ENCODE measurements around the gene COL24A1.

Gene COL24A1

GRCh38 chr1:86000601-86001000, 156.0 kb downstream of the COL24A1 start:
- WGBS (ENCODE audit: extremely low coverage, insufficient coverage, insufficient read length), result no CpG with 5 or more reads among the region's 1 CpG
- no peak overlapping the region for H3K18ac ChIP-seq (ENCODE audit: low read length)

GRCh38 chr1:85998105-85998855, 158.3 kb downstream of the COL24A1 start:
- no peaks in the 10 kb centered on the region for H3K36me3 ChIP-seq (ENCODE audit: control insufficient read depth in 1 of 2, insufficient read depth in 2 of 2, low read length in 2 of 2)
- H4K8ac ChIP-seq (ENCODE audit: low read depth, low read length), result no peak overlapping the region
- WGBS (ENCODE audit: extremely low coverage, insufficient coverage, insufficient read length), result no CpG with 5 or more reads among the region's 4 CpGs
- H3K23ac ChIP-seq (ENCODE audit: low read length), result no peak overlapping the region
- no peak overlapping the region for H2BK5ac ChIP-seq (ENCODE audit: low read depth, low read length, poor library complexity)
- H2BK120ac ChIP-seq (ENCODE audit: insufficient read depth, low read length, poor library complexity), result no peak overlapping the region
- no peak overlapping the region for H3K4me3 ChIP-seq (ENCODE audit: low read depth, low read length)
- H2AK5ac ChIP-seq (ENCODE audit: low read length), result no peak overlapping the region
- no peaks in the 10 kb centered on the region for H3K79me2 ChIP-seq (ENCODE audit: control insufficient read depth, insufficient read depth, low read length, poor library complexity)
- no peak overlapping the region for H3K14ac ChIP-seq (ENCODE audit: low read length)
- no peak overlapping the region for H3K4me2 ChIP-seq (ENCODE audit: low read length)
- no peak overlapping the region for H4K12ac ChIP-seq (ENCODE audit: low read depth, low read length)
- no peak overlapping the region for H3K4ac ChIP-seq (ENCODE audit: low read depth, low read length)
- no peak overlapping the region for H3K9ac ChIP-seq (ENCODE audit: low read length)
- H3K79me1 ChIP-seq (ENCODE audit: low read length), result no peaks in the 10 kb centered on the region
- H4K91ac ChIP-seq (ENCODE audit: low read depth, low read length), result no peak overlapping the region
- no peak overlapping the region for H2AFZ ChIP-seq (ENCODE audit: insufficient read depth, low read length, poor library complexity)
- H3K27ac ChIP-seq (ENCODE audit: low read depth, low read length), result no peak overlapping the region
- H3K9me3 ChIP-seq (ENCODE audit: insufficient read depth, low read depth, low read length), result no peaks in the 10 kb centered on the region
- H3K4me1 ChIP-seq (ENCODE audit: control insufficient read depth in 1 of 2, insufficient read depth in 2 of 2, low read length in 2 of 2), result no peaks in the 10 kb centered on the region
- H2BK12ac ChIP-seq (ENCODE audit: low read length), result no peak overlapping the region
- DNase-seq, result no peak
- H3K27me3 ChIP-seq (ENCODE audit: insufficient read depth, low read length), result no peaks in the 10 kb centered on the region
- H3K18ac ChIP-seq (ENCODE audit: low read length), result no peak overlapping the region

More at GRCh38 chr1:86000601-86001000, 156.0 kb downstream of the COL24A1 start:
- no peak overlapping the region for H3K23ac ChIP-seq (ENCODE audit: low read length)
- H2BK120ac ChIP-seq (ENCODE audit: insufficient read depth, low read length, poor library complexity), result no peak overlapping the region
- no peak overlapping the region for H4K8ac ChIP-seq (ENCODE audit: low read depth, low read length)
- no peak overlapping the region for H3K4me2 ChIP-seq (ENCODE audit: low read length)
- H2AFZ ChIP-seq (ENCODE audit: insufficient read depth, low read length, poor library complexity), result no peak overlapping the region
- no peak overlapping the region for H3K4me3 ChIP-seq (ENCODE audit: low read depth, low read length)
- H3K4me1 ChIP-seq (ENCODE audit: control insufficient read depth in 1 of 2, insufficient read depth in 2 of 2, low read length in 2 of 2), result no peaks in the 10 kb centered on the region
- H3K27me3 ChIP-seq (ENCODE audit: insufficient read depth, low read length), result no peaks in the 10 kb centered on the region
- no peaks in the 10 kb centered on the region for H3K79me2 ChIP-seq (ENCODE audit: control insufficient read depth, insufficient read depth, low read length, poor library complexity)
- H3K9me3 ChIP-seq (ENCODE audit: insufficient read depth, low read depth, low read length), result no peaks in the 10 kb centered on the region
- no peak overlapping the region for H2BK12ac ChIP-seq (ENCODE audit: low read length)
- H3K36me3 ChIP-seq (ENCODE audit: control insufficient read depth in 1 of 2, insufficient read depth in 2 of 2, low read length in 2 of 2), result no peaks in the 10 kb centered on the region
- no peak overlapping the region for H4K12ac ChIP-seq (ENCODE audit: low read depth, low read length)
- no peak overlapping the region for H3K9ac ChIP-seq (ENCODE audit: low read length)
- no peak overlapping the region for H2AK5ac ChIP-seq (ENCODE audit: low read length)
- H3K4ac ChIP-seq (ENCODE audit: low read depth, low read length), result no peak overlapping the region
- H2BK5ac ChIP-seq (ENCODE audit: low read depth, low read length, poor library complexity), result no peak overlapping the region
- DNase-seq, result no peak
- H4K91ac ChIP-seq (ENCODE audit: low read depth, low read length), result no peak overlapping the region
- no peak overlapping the region for H3K27ac ChIP-seq (ENCODE audit: low read depth, low read length)
- no peak overlapping the region for H3K14ac ChIP-seq (ENCODE audit: low read length)
- H3K79me1 ChIP-seq (ENCODE audit: low read length), result no peaks in the 10 kb centered on the region

- no peak overlapping the region for H4K91ac ChIP-seq (ENCODE audit: low read depth, low read length)
- WGBS (ENCODE audit: extremely low coverage, insufficient coverage, insufficient read length), result no CpG with 5 or more reads among the region's 2 CpGs
- no peaks in the 10 kb centered on the region for H3K36me3 ChIP-seq (ENCODE audit: control insufficient read depth in 1 of 2, insufficient read depth in 2 of 2, low read length in 2 of 2)
- DNase-seq, result no peak
- no peak overlapping the region for H4K8ac ChIP-seq (ENCODE audit: low read depth, low read length)
- no peak overlapping the region for H3K4ac ChIP-seq (ENCODE audit: low read depth, low read length)
- no peak overlapping the region for H3K18ac ChIP-seq (ENCODE audit: low read length)
- no peak overlapping the region for H3K14ac ChIP-seq (ENCODE audit: low read length)
- no peak overlapping the region for H2BK120ac ChIP-seq (ENCODE audit: insufficient read depth, low read length, poor library complexity)
- no peaks in the 10 kb centered on the region for H3K4me1 ChIP-seq (ENCODE audit: control insufficient read depth in 1 of 2, insufficient read depth in 2 of 2, low read length in 2 of 2)
- H2AK5ac ChIP-seq (ENCODE audit: low read length), result no peak overlapping the region
- H3K9ac ChIP-seq (ENCODE audit: low read length), result no peak overlapping the region
- H3K9me3 ChIP-seq (ENCODE audit: insufficient read depth, low read depth, low read length), result no peaks in the 10 kb centered on the region
- no peak overlapping the region for H4K12ac ChIP-seq (ENCODE audit: low read depth, low read length)
- no peak overlapping the region for H3K4me2 ChIP-seq (ENCODE audit: low read length)
- no peak overlapping the region for H3K27ac ChIP-seq (ENCODE audit: low read depth, low read length)
- H2AFZ ChIP-seq (ENCODE audit: insufficient read depth, low read length, poor library complexity), result no peak overlapping the region
- no peak overlapping the region for H3K4me3 ChIP-seq (ENCODE audit: low read depth, low read length)
- H3K27me3 ChIP-seq (ENCODE audit: insufficient read depth, low read length), result no peaks in the 10 kb centered on the region
- H2BK12ac ChIP-seq (ENCODE audit: low read length), result no peak overlapping the region
- no peaks in the 10 kb centered on the region for H3K79me2 ChIP-seq (ENCODE audit: control insufficient read depth, insufficient read depth, low read length, poor library complexity)
- no peak overlapping the region for H3K23ac ChIP-seq (ENCODE audit: low read length)
- H2BK5ac ChIP-seq (ENCODE audit: low read depth, low read length, poor library complexity), result no peak overlapping the region
- no peaks in the 10 kb centered on the region for H3K79me1 ChIP-seq (ENCODE audit: low read length)
These were observed 163.8 kb downstream of the COL24A1 start for GRCh38 chr1:85992791-85993190.

GRCh38 chr1:85991261-85991660, 165.3 kb downstream of the COL24A1 start:
- no peak overlapping the region for H3K9ac ChIP-seq (ENCODE audit: low read length)

More at GRCh38 chr1:85991261-85991660, 165.3 kb downstream of the COL24A1 start:
- Histone ChIP-seq H3K79me2 (ENCODE audit: control insufficient read depth, insufficient read depth, low read length, poor library complexity) (no peaks in the 10 kb centered on the region), H3K4me2 (ENCODE audit: low read length) (no peak overlapping the region), H3K36me3 (ENCODE audit: control insufficient read depth in 1 of 2, insufficient read depth in 2 of 2, low read length in 2 of 2) (no peaks in the 10 kb centered on the region), H4K91ac (ENCODE audit: low read depth, low read length) (no peak overlapping the region), H2BK120ac (ENCODE audit: insufficient read depth, low read length, poor library complexity) (no peak overlapping the region), H3K18ac (ENCODE audit: low read length) (no peak overlapping the region), H4K12ac (ENCODE audit: low read depth, low read length) (no peak overlapping the region), H3K27ac (ENCODE audit: low read depth, low read length) (no peak overlapping the region), H3K14ac (ENCODE audit: low read length) (no peak overlapping the region), H2BK12ac (ENCODE audit: low read length) (no peak overlapping the region), H3K9me3 (ENCODE audit: insufficient read depth, low read depth, low read length) (no peaks in the 10 kb centered on the region), H2AFZ (ENCODE audit: insufficient read depth, low read length, poor library complexity) (no peak overlapping the region), H3K4me3 (ENCODE audit: low read depth, low read length) (no peak overlapping the region), H2BK5ac (ENCODE audit: low read depth, low read length, poor library complexity) (no peak overlapping the region), H3K4ac (ENCODE audit: low read depth, low read length) (no peak overlapping the region), H3K27me3 (ENCODE audit: insufficient read depth, low read length) (no peaks in the 10 kb centered on the region), H2AK5ac (ENCODE audit: low read length) (no peak overlapping the region), H3K23ac (ENCODE audit: low read length) (no peak overlapping the region), H3K79me1 (ENCODE audit: low read length) (no peaks in the 10 kb centered on the region), H3K4me1 (ENCODE audit: control insufficient read depth in 1 of 2, insufficient read depth in 2 of 2, low read length in 2 of 2) (no peaks in the 10 kb centered on the region), H4K8ac (ENCODE audit: low read depth, low read length) (no peak overlapping the region)
- WGBS (ENCODE audit: extremely low coverage, insufficient coverage, insufficient read length), result no CpG with 5 or more reads among the region's 1 CpG
- DNase-seq, result no peak
